Fibroblast of mammary gland (primary cell): Measurements from ENCODE around the gene ELMOD1.
A peak's percentile ranks its signal among the peaks of the same experiment; 100 is the strongest.

Experiments
- DNase-seq: peaks from one replicate; pipeline ENCODE4 v3.0.0-alpha.2; 2010; ENCODE audit warnings: low read depth
- H3K4me3 ChIP-seq: 2 replicates; pipeline ENCODE4 v1.5.1; 2011; ENCODE audit warnings: low read depth, mild to moderate bottlenecking, low read length, moderate library complexity; ENCODE audit not compliant: control insufficient read depth
- TF ChIP-seq, protein P1 (sequence below): conservative IDR thresholded peaks from 2 replicates; pipeline ENCODE4 v1.5.1; 2011; ENCODE audit warnings: low read depth, low read length, inconsistent platforms; ENCODE audit not compliant: control insufficient read depth, insufficient read depth

Gene ELMOD1

GRCh38 chr11:107594736-107595135 is 3.8 kb downstream of the ELMOD1 start:
- TF ChIP-seq, protein P1, sequence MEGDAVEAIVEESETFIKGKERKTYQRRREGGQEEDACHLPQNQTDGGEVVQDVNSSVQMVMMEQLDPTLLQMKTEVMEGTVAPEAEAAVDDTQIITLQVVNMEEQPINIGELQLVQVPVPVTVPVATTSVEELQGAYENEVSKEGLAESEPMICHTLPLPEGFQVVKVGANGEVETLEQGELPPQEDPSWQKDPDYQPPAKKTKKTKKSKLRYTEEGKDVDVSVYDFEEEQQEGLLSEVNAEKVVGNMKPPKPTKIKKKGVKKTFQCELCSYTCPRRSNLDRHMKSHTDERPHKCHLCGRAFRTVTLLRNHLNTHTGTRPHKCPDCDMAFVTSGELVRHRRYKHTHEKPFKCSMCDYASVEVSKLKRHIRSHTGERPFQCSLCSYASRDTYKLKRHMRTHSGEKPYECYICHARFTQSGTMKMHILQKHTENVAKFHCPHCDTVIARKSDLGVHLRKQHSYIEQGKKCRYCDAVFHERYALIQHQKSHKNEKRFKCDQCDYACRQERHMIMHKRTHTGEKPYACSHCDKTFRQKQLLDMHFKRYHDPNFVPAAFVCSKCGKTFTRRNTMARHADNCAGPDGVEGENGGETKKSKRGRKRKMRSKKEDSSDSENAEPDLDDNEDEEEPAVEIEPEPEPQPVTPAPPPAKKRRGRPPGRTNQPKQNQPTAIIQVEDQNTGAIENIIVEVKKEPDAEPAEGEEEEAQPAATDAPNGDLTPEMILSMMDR = no peak
- no peak for DNase-seq
- no peak overlapping the region for H3K4me3 ChIP-seq

DNA sequence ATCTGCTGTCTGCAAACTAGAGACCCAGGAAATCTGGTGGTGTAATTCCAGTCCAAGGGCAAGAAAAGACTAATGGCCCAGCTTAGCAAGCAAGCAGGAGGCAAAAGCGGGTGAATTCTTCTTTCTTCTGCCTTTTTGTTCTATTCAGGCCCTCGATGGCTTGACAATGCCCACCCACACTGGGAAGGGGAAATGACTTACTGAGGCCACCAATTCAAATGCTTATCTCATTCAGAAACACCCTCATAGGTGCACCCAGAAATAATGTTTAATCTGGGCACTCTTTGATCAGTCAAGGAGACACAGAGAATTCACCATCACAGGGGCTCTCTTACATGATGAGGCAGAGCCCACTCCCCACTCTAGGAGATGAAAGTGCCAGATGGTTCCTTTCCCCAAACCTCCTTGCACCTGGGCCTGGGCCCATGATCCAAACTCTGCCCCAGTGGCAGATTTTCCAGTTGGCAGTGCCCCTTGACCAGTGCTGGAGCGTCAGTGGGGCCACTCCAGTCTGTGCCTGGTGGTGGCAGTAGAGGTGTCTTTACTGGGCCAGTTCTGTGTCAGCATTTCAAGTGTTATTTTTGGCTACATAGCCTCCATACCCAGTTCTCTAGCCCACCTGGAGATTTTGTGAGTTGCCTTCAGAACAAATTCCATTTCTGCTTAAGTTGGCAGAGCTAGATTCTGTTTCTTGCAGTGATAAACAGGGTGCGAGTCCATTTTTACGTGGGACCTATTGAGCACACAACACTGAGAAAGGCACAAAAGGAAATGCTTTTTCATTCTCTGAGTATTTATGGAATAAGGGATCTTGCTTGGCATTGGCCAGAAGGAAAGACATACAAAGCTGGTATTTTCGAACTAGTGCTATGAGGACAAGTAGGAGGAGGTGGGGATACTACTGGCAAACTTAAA is 7.5 kb downstream of the ELMOD1 start:
- no peak for DNase-seq
- TF ChIP-seq, protein P1 = peak; percentile 51
- H3K4me3 ChIP-seq = no peak overlapping the region

- TF ChIP-seq, protein P1 = no peak
- H3K4me3 ChIP-seq = no peak overlapping the region
- no peak for DNase-seq
Measured at GRCh38 chr11:107605061-107606006, 14.4 kb downstream of the ELMOD1 start.

GRCh38 chr11:107606141-107606540 is 15.2 kb downstream of the ELMOD1 start:
- H3K4me3 ChIP-seq = no peak overlapping the region
- DNase-seq = no peak
- TF ChIP-seq, protein P1 = peak; percentile 19

- DNase-seq = no peak
- TF ChIP-seq, protein P1 = no peak
- no peak overlapping the region for H3K4me3 ChIP-seq
Measured at GRCh38 chr11:107608809-107609208, 17.9 kb downstream of the ELMOD1 start.

DNA sequence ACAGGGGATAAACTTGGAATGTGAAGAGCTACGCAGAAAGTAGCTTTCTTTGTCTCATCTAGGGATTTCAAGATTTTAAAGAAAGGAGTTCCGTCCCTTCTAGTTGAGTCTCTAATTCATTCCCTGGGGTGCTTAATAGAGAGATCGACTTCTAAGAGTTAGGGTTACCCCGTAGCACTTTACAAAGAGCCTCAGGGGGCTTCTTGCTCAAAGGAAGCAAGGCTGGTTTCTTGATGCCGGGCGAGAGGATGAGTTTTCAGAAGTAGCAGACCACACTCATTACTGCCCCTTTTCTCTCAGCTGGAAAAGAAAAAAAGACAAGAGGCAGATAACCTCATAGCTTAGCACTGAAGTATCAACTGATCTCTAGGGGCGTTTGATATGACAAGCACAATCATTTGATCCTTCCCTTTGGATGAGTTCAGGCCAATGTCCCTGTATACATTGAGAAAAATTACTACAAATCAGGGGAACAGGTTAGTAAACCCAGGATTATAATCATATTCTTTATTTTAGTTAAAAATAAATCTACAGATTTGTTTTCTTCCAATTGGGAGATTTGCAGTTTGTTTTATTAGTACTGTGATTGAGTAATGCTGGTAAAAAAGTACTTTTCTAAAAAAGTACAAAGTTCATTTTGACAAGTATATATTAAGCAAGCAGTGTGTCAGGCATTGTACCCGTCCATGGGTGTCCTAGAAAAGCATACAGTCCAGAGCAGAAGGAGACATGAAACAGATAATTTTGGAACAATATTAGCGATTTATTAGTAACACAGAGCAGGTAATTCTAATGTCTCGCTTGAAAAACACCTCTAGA is 18.7 kb downstream of the ELMOD1 start:
- DNase-seq = no peak
- no peak overlapping the region for H3K4me3 ChIP-seq
- TF ChIP-seq, protein P1 = no peak
